ENCODE measurements around the gene EVPL.

EVPL gene

DNA sequence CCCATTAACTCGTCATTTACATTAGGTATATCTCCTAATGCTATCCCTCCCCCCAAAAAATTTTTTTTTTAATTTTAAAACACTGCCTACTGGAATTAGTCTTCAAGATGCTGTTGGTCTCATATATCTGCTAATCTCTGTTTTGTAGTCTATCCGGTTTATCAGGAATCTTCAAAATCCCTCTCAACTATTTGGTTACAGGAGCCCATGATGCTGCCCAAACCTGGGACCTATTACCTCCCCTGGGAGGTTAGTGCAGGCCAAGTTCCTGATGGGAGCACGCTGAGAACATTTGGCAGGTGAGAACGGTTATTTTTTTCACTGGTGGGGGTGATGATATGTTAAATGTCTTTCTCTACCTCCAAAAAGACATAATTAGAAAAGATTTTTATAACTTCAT lies 41.1 kb downstream of the EVPL start (continued):
- TF ChIP-seq ZSCAN16 (tag by site-specific recombination; IDR thresholded peaks at IDR 0.05): no peak
- TF ChIP-seq ZNF302 (tag by site-specific recombination; IDR thresholded peaks at IDR 0.05; ENCODE audit: low read depth): no peak
- TF ChIP-seq ZNF843 (tag by site-specific recombination; IDR thresholded peaks at IDR 0.05): no peak
- no peak for TF ChIP-seq ZNF10 (tag by site-specific recombination; IDR thresholded peaks at IDR 0.05)

DNA sequence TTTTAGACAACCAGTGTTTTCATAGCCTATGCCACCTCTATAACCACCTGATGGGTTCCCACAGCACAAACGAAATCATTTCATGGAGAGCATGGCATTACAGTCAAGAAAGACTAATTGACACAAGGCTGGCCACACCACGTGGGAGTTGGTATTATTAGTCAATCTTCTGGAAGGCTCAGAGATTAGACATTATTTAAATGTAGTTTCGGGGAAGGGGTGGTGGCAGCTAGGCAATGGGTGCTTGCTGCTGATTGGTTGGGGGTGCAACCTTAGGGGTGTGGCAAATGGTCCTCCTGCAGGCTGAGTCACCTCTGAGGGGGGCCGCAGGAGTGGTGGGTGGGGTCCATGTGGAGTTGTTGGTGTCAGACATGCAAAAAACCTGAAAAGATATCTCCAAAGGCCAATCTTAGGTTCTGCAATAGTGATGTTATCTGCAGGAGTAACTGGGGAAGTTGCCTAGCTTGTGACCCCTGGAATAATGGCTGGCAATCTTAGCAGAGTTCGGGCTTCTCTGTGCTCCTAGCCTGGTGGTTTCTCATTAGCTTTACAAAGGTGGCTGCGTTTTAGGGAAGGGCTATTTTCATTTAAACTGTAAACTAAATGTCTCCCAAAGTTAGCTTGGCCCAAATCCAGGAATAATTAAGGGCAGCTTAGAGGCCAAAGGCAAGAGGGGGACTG lies 43.5 kb downstream of the EVPL start:
- H3K9me3 ChIP-seq (ENCODE audit: control insufficient read depth, insufficient read depth, low read depth, low read length): no peaks in the 10 kb centered on the region
- ChIA-PET CTCF (interaction anchor here (0.7 to 2.7 kb wide), 6 partner anchors 8 to 30 kb away, joined by 3 to 15 read pairs (median 10); partner anchors contain the start of gene CDK3), POLR2A (interaction anchor here (1.3 to 1.9 kb wide), 3 partner anchors 13 to 43 kb away, joined by 6 to 8 read pairs (median 7); partner anchors contain the start of gene FBF1)
- no peaks in the 10 kb centered on the region; a peak in 1 of 3 replicates for H3K36me3 ChIP-seq (ENCODE audit: control insufficient read depth in 2 of 2, insufficient read depth in 1 of 2, low read length in 2 of 2)
- no peak overlapping the region for H3K4me3 ChIP-seq (ENCODE audit: low read depth, low read length)
- peaks cover 11% of the 10 kb centered on the region for H3K4me1 ChIP-seq (ENCODE audit: control insufficient read depth, insufficient read depth, low read length)
- H3K27ac ChIP-seq (ENCODE audit: extremely low read depth, low read depth, low read length): peak overlapping the region; percentile 10
- TF ChIP-seq MZF1 (tag by site-specific recombination; IDR thresholded peaks at IDR 0.05; ENCODE audit: borderline replicate concordance) (no peak), MYNN (tag by site-specific recombination; IDR thresholded peaks at IDR 0.05; ENCODE audit: borderline replicate concordance) (no peak), ZNF558 (tag by site-specific recombination; IDR thresholded peaks at IDR 0.05) (no peak), SETDB1 (IDR thresholded peaks at IDR 0.05; ENCODE audit: insufficient read length, low read length) (no peak), ZNF16 (tag by site-specific recombination; IDR thresholded peaks at IDR 0.05; ENCODE audit: low read depth) (no peak), ZNF664 (tag by site-specific recombination; IDR thresholded peaks at IDR 0.05) (no peak), ZNF140 (tag by site-specific recombination; IDR thresholded peaks at IDR 0.05) (no peak), KLF10 (tag by site-specific recombination; IDR thresholded peaks at IDR 0.05) (peak; percentile 81), ZNF174 (tag by site-specific recombination; IDR thresholded peaks at IDR 0.05) (no peak), ZNF426 (tag by site-specific recombination; IDR thresholded peaks at IDR 0.05) (no peak), ZNF555 (tag by site-specific recombination; conservative IDR thresholded peaks at IDR 0.05) (no peak), ZNF777 (tag by site-specific recombination; IDR thresholded peaks at IDR 0.05; ENCODE audit: borderline replicate concordance) (no peak), ZNF626 (tag by site-specific recombination; IDR thresholded peaks at IDR 0.05) (no peak), ZNF350 (tag by site-specific recombination; IDR thresholded peaks at IDR 0.05) (no peak), KLF9 (tag by site-specific recombination; IDR thresholded peaks at IDR 0.05; ENCODE audit: low read depth) (peak; percentile 69; the same call in 1 of the 2 replicates), ZNF76 (tag by site-specific recombination; IDR thresholded peaks at IDR 0.05; ENCODE audit: borderline replicate concordance, low read depth) (no peak), HOXC10 (CRISPR knock-in tag; IDR thresholded peaks at IDR 0.05) (no peak), SP2 (tag by site-specific recombination; IDR thresholded peaks at IDR 0.05) (peak; percentile 49), ZNF560 (tag by site-specific recombination; IDR thresholded peaks at IDR 0.05; ENCODE audit: borderline replicate concordance) (no peak), ZFP69B (tag by site-specific recombination; IDR thresholded peaks at IDR 0.05) (peak; percentile 69; the same call in 1 of the 2 replicates), GLIS2 (tag by site-specific recombination; IDR thresholded peaks at IDR 0.05) (peak; percentile 80), ZNF785 (tag by site-specific recombination; IDR thresholded peaks at IDR 0.05) (no peak)
- TF ChIP-seq, protein P1, sequence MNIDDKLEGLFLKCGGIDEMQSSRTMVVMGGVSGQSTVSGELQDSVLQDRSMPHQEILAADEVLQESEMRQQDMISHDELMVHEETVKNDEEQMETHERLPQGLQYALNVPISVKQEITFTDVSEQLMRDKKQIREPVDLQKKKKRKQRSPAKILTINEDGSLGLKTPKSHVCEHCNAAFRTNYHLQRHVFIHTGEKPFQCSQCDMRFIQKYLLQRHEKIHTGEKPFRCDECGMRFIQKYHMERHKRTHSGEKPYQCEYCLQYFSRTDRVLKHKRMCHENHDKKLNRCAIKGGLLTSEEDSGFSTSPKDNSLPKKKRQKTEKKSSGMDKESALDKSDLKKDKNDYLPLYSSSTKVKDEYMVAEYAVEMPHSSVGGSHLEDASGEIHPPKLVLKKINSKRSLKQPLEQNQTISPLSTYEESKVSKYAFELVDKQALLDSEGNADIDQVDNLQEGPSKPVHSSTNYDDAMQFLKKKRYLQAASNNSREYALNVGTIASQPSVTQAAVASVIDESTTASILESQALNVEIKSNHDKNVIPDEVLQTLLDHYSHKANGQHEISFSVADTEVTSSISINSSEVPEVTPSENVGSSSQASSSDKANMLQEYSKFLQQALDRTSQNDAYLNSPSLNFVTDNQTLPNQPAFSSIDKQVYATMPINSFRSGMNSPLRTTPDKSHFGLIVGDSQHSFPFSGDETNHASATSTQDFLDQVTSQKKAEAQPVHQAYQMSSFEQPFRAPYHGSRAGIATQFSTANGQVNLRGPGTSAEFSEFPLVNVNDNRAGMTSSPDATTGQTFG (tag by site-specific recombination; IDR thresholded peaks at IDR 0.05; ENCODE audit: borderline replicate concordance): no peak
- TF ChIP-seq, protein P2, sequence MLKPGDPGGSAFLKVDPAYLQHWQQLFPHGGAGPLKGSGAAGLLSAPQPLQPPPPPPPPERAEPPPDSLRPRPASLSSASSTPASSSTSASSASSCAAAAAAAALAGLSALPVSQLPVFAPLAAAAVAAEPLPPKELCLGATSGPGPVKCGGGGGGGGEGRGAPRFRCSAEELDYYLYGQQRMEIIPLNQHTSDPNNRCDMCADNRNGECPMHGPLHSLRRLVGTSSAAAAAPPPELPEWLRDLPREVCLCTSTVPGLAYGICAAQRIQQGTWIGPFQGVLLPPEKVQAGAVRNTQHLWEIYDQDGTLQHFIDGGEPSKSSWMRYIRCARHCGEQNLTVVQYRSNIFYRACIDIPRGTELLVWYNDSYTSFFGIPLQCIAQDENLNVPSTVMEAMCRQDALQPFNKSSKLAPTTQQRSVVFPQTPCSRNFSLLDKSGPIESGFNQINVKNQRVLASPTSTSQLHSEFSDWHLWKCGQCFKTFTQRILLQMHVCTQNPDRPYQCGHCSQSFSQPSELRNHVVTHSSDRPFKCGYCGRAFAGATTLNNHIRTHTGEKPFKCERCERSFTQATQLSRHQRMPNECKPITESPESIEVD (tag by site-specific recombination; IDR thresholded peaks at IDR 0.05): peak; percentile 15; the same call in 1 of the 2 replicates
- TF ChIP-seq, protein P3, sequence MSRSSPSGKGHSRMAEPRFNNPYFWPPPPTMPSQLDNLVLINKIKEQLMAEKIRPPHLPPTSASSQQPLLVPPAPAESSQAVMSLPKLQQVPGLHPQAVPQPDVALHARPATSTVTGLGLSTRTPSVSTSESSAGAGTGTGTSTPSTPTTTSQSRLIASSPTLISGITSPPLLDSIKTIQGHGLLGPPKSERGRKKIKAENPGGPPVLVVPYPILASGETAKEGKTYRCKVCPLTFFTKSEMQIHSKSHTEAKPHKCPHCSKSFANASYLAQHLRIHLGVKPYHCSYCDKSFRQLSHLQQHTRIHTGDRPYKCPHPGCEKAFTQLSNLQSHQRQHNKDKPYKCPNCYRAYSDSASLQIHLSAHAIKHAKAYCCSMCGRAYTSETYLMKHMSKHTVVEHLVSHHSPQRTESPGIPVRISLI (tag by site-specific recombination; IDR thresholded peaks at IDR 0.05): no peak
- TF ChIP-seq, protein P4, sequence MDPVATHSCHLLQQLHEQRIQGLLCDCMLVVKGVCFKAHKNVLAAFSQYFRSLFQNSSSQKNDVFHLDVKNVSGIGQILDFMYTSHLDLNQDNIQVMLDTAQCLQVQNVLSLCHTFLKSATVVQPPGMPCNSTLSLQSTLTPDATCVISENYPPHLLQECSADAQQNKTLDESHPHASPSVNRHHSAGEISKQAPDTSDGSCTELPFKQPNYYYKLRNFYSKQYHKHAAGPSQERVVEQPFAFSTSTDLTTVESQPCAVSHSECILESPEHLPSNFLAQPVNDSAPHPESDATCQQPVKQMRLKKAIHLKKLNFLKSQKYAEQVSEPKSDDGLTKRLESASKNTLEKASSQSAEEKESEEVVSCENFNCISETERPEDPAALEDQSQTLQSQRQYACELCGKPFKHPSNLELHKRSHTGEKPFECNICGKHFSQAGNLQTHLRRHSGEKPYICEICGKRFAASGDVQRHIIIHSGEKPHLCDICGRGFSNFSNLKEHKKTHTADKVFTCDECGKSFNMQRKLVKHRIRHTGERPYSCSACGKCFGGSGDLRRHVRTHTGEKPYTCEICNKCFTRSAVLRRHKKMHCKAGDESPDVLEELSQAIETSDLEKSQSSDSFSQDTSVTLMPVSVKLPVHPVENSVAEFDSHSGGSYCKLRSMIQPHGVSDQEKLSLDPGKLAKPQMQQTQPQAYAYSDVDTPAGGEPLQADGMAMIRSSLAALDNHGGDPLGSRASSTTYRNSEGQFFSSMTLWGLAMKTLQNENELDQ (tag by site-specific recombination; IDR thresholded peaks at IDR 0.05; ENCODE audit: low read depth): no peak

Measured in HEK293 (cell line).